ENCODE data around the gene MXD1.

- TF ChIP-seq EZH2 (IDR thresholded peaks at IDR 0.05; ENCODE audit: borderline replicate concordance, low read depth, low read length) (no peak), YY1 (IDR thresholded peaks at IDR 0.05; ENCODE audit: borderline replicate concordance in 1 of 3, control insufficient read depth in 1 of 3, extremely low read depth in 1 of 3, insufficient read depth in 3 of 3, insufficient read length in 1 of 3, insufficient replicate concordance in 2 of 3, low read depth in 1 of 3, low read length in 2 of 3) (no peak), RBM14 (IDR thresholded peaks at IDR 0.05; ENCODE audit: borderline replicate concordance, insufficient read depth, low read depth, low read length) (no peak)
These were observed 2.8 kb upstream of the MXD1 start for GRCh38 chr2:69911985-69912563.

Data from K562 (cell line).